HG03139 (cell line): ENCODE data around the gene INS.

ENCODE experiments used
- ATAC-seq: cut with Tn5 transposase; IDR thresholded peaks from one replicate; pipeline ENCODE4 v1.9.1; 2021; ENCODE audit not compliant: unreplicated experiment

Gene INS

DNA sequence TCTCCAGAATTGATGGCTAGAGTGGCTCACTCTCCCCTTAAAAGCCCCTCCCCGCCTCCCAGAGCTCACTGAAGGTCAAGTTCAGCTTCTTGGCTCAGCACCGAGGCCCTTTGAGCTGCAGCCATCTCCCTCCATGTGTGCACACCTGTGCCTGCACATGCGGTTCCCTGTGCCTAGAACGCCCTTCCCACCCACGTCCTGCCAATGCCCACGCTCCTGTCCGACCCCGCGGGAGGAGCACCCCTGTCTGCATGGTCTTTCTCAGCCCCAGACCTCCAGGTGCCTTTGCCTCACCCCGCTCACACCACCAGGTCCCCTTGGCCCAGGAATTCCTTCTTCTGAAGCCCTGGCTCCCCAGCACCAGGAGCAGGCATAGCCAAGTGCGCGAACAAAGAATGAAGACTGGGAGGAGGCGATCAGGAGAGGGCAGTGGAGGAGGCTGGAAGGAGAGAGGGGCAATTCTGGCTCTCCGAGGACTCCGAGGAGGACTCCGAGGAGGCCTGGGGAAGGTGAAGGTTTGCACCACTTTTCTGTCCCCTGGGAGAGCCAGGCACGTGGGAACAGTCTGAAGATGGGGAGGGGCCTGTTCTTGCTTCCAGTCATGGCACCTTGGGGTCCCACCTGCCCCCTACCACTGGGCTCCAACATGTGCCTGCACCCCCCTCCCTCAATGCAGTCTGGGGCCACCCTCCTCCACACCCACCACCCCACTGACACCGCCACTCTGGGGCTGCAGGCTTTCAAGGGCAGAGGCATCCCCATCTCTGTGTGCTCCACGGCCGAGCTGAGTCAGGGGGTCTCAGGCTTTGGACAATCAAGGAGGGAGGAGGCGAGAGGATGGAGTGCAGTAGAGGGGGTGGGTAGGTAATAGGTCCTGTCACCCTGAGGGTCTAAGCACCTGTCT, 39.5 kb downstream of the INS start:
- ATAC-seq: no peak

- no peak for ATAC-seq
Observed at GRCh38 chr11:2120359-2121100, 40.5 kb downstream of the INS start.

DNA sequence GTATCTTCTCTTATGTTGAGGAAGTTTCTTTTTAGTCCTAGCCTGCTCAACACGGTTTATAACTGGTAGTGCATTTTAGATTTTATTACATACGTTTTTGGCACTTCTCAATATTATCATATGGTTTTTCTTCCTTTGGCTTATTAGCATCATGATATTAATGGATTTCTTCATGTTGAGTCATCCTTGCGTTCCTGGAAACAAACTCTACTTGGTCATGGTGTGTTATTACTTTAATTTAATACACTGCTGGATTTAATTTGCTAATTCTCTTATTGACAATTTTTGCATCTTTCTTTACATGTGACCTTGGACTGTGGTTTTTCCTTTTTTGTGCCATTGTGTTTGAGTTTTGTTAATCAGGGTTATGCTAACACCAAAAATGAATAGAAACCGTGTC, 42.3 kb downstream of the INS start:
- ATAC-seq: no peak

DNA sequence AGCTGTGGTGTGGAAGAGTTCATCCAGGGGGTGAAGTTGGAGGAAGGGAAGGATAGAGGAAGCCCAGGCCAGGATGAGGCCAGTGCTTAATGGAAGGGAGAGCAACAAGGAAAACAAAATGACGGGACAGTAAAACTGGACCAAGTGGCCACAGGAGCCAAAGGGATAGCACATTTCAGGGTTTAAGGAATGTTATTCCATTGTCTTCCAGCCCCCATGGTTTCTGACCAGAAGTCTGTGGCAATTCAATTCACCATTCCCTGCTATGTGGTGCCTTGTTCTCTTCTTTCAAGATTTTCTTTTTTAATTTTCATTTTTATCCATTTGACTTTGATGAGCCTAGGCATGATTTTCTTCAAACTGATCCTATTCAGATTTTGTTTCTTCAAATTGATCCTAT, 44.3 kb downstream of the INS start:
- no peak for ATAC-seq

DNA sequence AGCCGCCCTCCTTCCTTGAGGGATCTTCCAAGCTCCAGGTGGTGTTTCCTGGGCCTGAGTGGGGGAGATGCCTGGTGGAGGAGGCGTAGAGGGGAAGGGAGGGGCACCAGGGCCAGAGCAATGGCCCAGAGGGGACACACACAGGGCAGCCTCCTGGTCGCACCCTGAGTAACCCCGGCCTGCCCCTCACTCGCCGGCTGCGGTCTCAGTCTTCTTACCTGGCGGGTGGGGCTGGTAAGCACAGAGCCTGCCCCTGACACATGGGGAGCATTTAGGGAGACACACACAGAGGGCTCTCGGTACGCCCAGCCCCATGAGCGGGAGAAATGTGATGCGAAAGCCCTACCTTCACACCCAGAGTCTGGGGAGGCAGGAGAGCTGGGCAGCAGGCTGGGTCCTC, 45.7 kb downstream of the INS start:
- ATAC-seq: no peak

DNA sequence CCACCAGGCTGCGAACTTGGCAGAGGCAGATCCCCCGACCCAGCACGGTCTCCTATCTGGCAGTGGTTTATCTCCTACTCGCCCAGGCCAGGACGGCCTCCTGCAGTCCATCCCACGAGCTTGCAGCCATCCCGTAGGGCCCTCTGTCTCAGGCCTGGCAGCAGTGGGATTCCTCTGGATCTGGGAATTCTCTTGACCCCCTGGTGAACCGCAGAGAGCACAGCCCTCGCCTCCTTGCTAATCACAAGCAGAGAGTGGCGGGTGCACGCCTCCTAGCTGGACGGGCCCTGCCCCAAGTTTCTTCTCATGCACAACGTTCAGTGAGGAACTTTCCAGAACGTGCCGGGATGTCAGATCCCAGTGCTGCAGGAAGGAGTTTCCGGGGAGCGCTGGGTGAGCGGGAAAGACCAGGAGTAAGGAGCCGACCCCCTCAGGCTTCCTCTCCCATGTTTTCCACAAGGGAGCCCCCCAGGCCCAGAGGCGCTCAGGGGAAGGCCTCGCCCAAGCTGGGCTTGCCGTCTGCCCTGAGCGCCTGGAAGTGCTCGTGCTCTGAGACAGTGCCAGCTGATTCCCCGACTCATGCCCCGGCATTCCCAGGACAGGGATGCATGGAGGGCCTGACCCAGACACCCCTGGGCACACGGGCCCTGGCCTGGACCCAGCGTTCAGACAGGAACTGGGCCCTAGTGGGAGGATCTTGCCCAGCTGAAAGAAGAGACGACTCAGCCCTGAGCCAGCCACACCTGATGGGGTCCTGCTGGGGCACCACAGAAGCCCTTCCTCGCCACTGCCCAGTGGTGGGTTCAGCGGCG, 46.4 kb downstream of the INS start:
- no peak for ATAC-seq

GRCh38 chr11:2113776-2114175, 47.2 kb downstream of the INS start:
- no peak for ATAC-seq

GRCh38 chr11:2110521-2110920, 50.5 kb downstream of the INS start:
- ATAC-seq: no peak
